Measurements from ENCODE around the gene ZNF454. TPM values are rescaled to one million over a fixed set of nuclear protein-coding genes. Genes with fewer than 3 reads are reported as not detected.

ZNF454 gene
- polyA plus RNA-seq, 1 donor from 2014 or later = 0.61 TPM

GRCh38 chr5:178993955-178994579 lies 53.1 kb downstream of the ZNF454 start:
- Histone ChIP-seq H3K9ac (ENCODE audit: low read length) (no peak overlapping the region), H3K9me3 (ENCODE audit: low read length) (no peaks in the 10 kb centered on the region), H3K4me2 (ENCODE audit: low read length) (no peak overlapping the region), H3K79me2 (replicated peaks; ENCODE audit: insufficient read depth, low read length) (no peaks in the 10 kb centered on the region), H2AFZ (ENCODE audit: low read depth, low read length) (no peak overlapping the region), H3K4me3 (ENCODE audit: low read length) (peak overlapping the region; percentile 48), H3K27ac (ENCODE audit: low read length) (no peak overlapping the region), H3K9me2 (ENCODE audit: insufficient read depth, low read length) (no peaks in the 10 kb centered on the region), H3K36me3 (ENCODE audit: insufficient read depth, low read length) (no peaks in the 10 kb centered on the region), H4K20me1 (ENCODE audit: insufficient read depth) (no peaks in the 10 kb centered on the region), H3K27me3 (ENCODE audit: insufficient read depth, low read depth, low read length) (peaks cover 41% of the 10 kb centered on the region), H3F3A (ENCODE audit: insufficient read depth, low read length, poor library complexity, severe bottlenecking) (no peaks in the 10 kb centered on the region)
- no peak for TF ChIP-seq REST (IDR thresholded peaks at IDR 0.05; ENCODE audit: borderline replicate concordance)
- no peak for TF ChIP-seq CTCF (IDR thresholded peaks at IDR 0.05; ENCODE audit: poor library complexity, severe bottlenecking)
- TF ChIP-seq POLR2AphosphoS5 (IDR thresholded peaks at IDR 0.05) = no peak
- TF ChIP-seq SMC3 (conservative IDR thresholded peaks at IDR 0.05; ENCODE audit: poor library complexity) = no peak
- TF ChIP-seq EP300 (conservative IDR thresholded peaks at IDR 0.05; ENCODE audit: poor library complexity, severe bottlenecking) = no peak
- no peak for TF ChIP-seq RAD21 (conservative IDR thresholded peaks at IDR 0.05)
- TF ChIP-seq MXI1 (conservative IDR thresholded peaks at IDR 0.05; ENCODE audit: poor library complexity, severe bottlenecking) = no peak
- no peak for TF ChIP-seq TAF1 (IDR thresholded peaks at IDR 0.05; ENCODE audit: low read depth)
- TF ChIP-seq EZH2 (IDR thresholded peaks at IDR 0.05; ENCODE audit: borderline replicate concordance, insufficient read depth, low read length, poor library complexity, severe bottlenecking) = no peak

GRCh38 chr5:178994580-178995340 lies 53.8 kb downstream of the ZNF454 start, which contains the start of gene GRM6:
TSS of gene GRM6 (minus strand) at chr5:178995320. CDS start at chr5:178994944, 376 bp downstream.
- TF ChIP-seq TAF1 (IDR thresholded peaks at IDR 0.05; ENCODE audit: low read depth) (no peak), MXI1 (conservative IDR thresholded peaks at IDR 0.05; ENCODE audit: poor library complexity, severe bottlenecking) (no peak), CTCF (IDR thresholded peaks at IDR 0.05; ENCODE audit: poor library complexity, severe bottlenecking) (no peak), POLR2AphosphoS5 (IDR thresholded peaks at IDR 0.05) (no peak), REST (IDR thresholded peaks at IDR 0.05; ENCODE audit: borderline replicate concordance) (no peak), SMC3 (conservative IDR thresholded peaks at IDR 0.05; ENCODE audit: poor library complexity) (no peak), EP300 (conservative IDR thresholded peaks at IDR 0.05; ENCODE audit: poor library complexity, severe bottlenecking) (no peak), RAD21 (conservative IDR thresholded peaks at IDR 0.05) (no peak), EZH2 (IDR thresholded peaks at IDR 0.05; ENCODE audit: borderline replicate concordance, insufficient read depth, low read length, poor library complexity, severe bottlenecking) (no peak)
- no peak within 1 kb of the TSS for H3K9ac ChIP-seq (ENCODE audit: low read length)
- H3K4me2 ChIP-seq (ENCODE audit: low read length) = no peak within 1 kb of the TSS
- peak within 1 kb of the TSS; percentile 57 for H3K4me3 ChIP-seq (ENCODE audit: low read length)
- no peaks in the 10 kb centered on the region for H3K9me3 ChIP-seq (ENCODE audit: low read length)
- H3F3A ChIP-seq (ENCODE audit: insufficient read depth, low read length, poor library complexity, severe bottlenecking) = no peaks in the 10 kb centered on the region
- no peaks in the 10 kb centered on the region for H4K20me1 ChIP-seq (ENCODE audit: insufficient read depth)
- H3K27ac ChIP-seq (ENCODE audit: low read length) = no peak within 1 kb of the TSS
- H3K79me2 ChIP-seq (replicated peaks; ENCODE audit: insufficient read depth, low read length) = no peaks in the 10 kb centered on the region
- no peak within 1 kb of the TSS for H2AFZ ChIP-seq (ENCODE audit: low read depth, low read length)
- peaks cover 41% of the 10 kb centered on the region for H3K27me3 ChIP-seq (ENCODE audit: insufficient read depth, low read depth, low read length)
- no peaks in the 10 kb centered on the region for H3K36me3 ChIP-seq (ENCODE audit: insufficient read depth, low read length)
- no peaks in the 10 kb centered on the region for H3K9me2 ChIP-seq (ENCODE audit: insufficient read depth, low read length)
